Spleen (tissue), 11 donors: ENCODE measurements around the gene PRKCE. TPM values are rescaled to one million over a fixed set of nuclear protein-coding genes. Genes with fewer than 3 reads are reported as not detected.
"Not testable (repeated sequence)": the region's sequence is repeated elsewhere in the genome, so short reads cannot be mapped to it uniquely, and the experiment has no call there.

ENCODE experiments used
- DNase-seq: peaks from one replicate; pipeline ENCODE4 v3.0.0-alpha.2; 2020
- H3K27ac ChIP-seq, 8 donors: fragments of 200-600 bp; sonication (generic) in 7 of 8; 1 replicate in 4 of 8; 2 replicates in 4 of 8; pipeline versions ENCODE4 v1.5.0 to v1.8.0; 2016 to 2021; ENCODE audit warnings: inconsistent platforms in 4 of 8, mild to moderate bottlenecking in 4 of 8, moderate library complexity in 1 of 8
- H3K27me3 ChIP-seq, 7 donors: fragments of 200-600 bp; sonication (generic) in 6 of 7; replicated peaks in 1 of 7; 1 replicate in 4 of 7; 2 replicates in 3 of 7; pipeline versions ENCODE4 v1.5.0 to v1.8.0; 2016 to 2021; ENCODE audit warnings: inconsistent platforms in 3 of 7, mild to moderate bottlenecking in 1 of 7
- H3K36me3 ChIP-seq, 6 donors: fragments of 200-600 bp; sonication (generic) in 5 of 6; 1 replicate in 4 of 6; 2 replicates in 2 of 6; pipeline versions ENCODE4 v1.5.0 to v1.8.0; 2016 to 2021; ENCODE audit warnings: inconsistent platforms in 2 of 6
- H3K4me1 ChIP-seq, 6 donors: fragments of 200-600 bp; sonication (generic) in 5 of 6; 1 replicate in 3 of 6; 2 replicates in 3 of 6; pipeline versions ENCODE4 v1.5.0 to v1.8.0; 2016 to 2021; ENCODE audit warnings: inconsistent platforms in 3 of 6
- H3K4me3 ChIP-seq, 8 donors: fragments of 200-600 bp; sonication (generic) in 7 of 8; 1 replicate in 4 of 8; 2 replicates in 4 of 8; pipeline versions ENCODE4 v1.5.0 to v1.8.0; 2016 to 2021; ENCODE audit warnings: inconsistent platforms in 4 of 8, mild to moderate bottlenecking in 4 of 8, moderate library complexity in 2 of 8
- H3K9me3 ChIP-seq, 8 donors: fragments of 200-600 bp; sonication (generic) in 7 of 8; 1 replicate in 4 of 8; 2 replicates in 4 of 8; pipeline versions ENCODE4 v1.5.0 to v1.8.0; 2016 to 2021; ENCODE audit warnings: inconsistent platforms in 4 of 8
- POLR2A ChIP-seq, 3 donors: fragments of 450-650 bp; IDR thresholded peaks; one replicate each; pipeline ENCODE4 v1.5.1; 2017; ENCODE audit warnings: antibody characterized with exemption in 3 of 3, mild to moderate bottlenecking in 1 of 3
- POLR2AphosphoS5 ChIP-seq, 3 donors: sonication (generic); formaldehyde crosslinking; IDR thresholded peaks; one replicate each; pipeline ENCODE4 v1.5.1; 2017; ENCODE audit warnings: antibody characterized with exemption in 3 of 3
- WGBS, 5 donors: extraction: QIAGEN DNeasy Blood & Tissue Kit in 3 of 5; methylation state at CpG; one replicate each; pipeline versions ENCODE4 v1.1.5 to v1.1.7; 2013 to 2018; 5-methylcytosine and 5-hydroxymethylcytosine counted together
- intact Hi-C: fragments of 100-400 bp; cut with DNase I; formaldehyde crosslinking; loops from one replicate; pipeline ENCODE4 v1.15.0; 2023; ENCODE audit warnings: low total_unique reads
- polyA plus RNA-seq, 3 donors: library from polyadenylated mRNA; stranded (reverse); fragments of 200-250 nt; gene quantifications; one replicate each; pipeline ENCODE4 v1.2.1, GENCODE V29; 2013
- total RNA-seq, 7 donors: library from RNA; depleted of rRNA in 3 of 7; stranded (reverse); fragments of >200 nt in 3 of 7; fragmentation: NEBNext Ultra II Directional in 4 of 7; extraction: Animal tissue kit (Norgen Biotek cat#: 25700) in 4 of 7; gene quantifications; one replicate each; pipeline versions ENCODE4 v1.1.0 to v1.2.1, GENCODE V29; 2016 to 2021
- TF ChIP-seq, protein P1 (sequence below), 11 experiments: fragments of 200-600 bp in 7 of 11; fragments of 450-650 bp in 4 of 11; sonication (generic) in 4 of 11; IDR thresholded peaks in 8 of 11; conservative IDR thresholded peaks in 3 of 11; 1 replicate in 7 of 11; 2 replicates in 4 of 11; pipeline versions ENCODE4 v1.4.0 to v1.8.0; 2016 to 2021; ENCODE audit warnings: antibody characterized with exemption in 11 of 11, inconsistent platforms in 4 of 11, mild to moderate bottlenecking in 1 of 11
- donor health status: healthy with polysubstance abuse.
- donor health status: DM: no; HTN: no; CAD: no; lungs with moderate emphysema.
- donor health status: DM: no; HTN: no; CAD: no.
- donor health status: Bipolar disorder and iron deficiency.
- donor health status: healthy.
- donor health status: DM: no; HTN: no; CAD: no.
- donor health status: DM: yes; HTN: yes; CAD: no.

Gene PRKCE
- total and polyA plus RNA-seq, 10 donors = 2.5 to 43.6 (median 18.8) TPM

DNA sequence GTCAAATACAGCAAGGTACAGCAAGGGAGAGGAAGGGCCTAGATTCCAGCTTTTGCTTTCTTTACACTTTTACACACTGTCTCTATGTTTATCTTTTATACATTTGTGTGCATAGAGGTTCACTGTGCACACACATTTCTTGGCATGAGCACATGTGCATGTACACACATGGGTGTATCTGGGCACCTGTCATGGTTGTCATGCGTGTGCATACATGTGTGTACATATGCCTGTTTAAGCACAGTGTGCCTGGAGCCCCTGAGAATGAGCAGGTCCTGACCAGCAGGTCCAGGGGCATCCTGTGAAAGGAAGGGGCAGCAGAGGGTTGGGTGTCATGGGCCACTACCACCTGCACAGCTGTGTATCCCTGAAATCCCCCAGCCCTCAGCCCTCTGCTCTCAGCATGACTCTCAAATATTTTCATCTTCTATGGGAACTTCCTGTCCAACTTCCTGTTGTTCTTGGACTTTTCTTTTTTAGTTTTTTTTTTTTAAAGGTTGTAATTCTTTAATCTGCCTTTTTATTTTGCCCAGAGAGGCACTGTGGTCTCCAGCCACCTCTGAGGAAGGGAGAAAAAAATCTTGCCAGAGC lies 548.7 kb downstream of the PRKCE start:
- 90 to 100% (median 94%) methylated on average over 1 of the region's 1 CpG for WGBS, 5 donors
- TF ChIP-seq POLR2A (IDR thresholded peaks at IDR 0.05) (no peak), POLR2AphosphoS5 (IDR thresholded peaks at IDR 0.05) (no peak)
- TF ChIP-seq, protein P1, sequence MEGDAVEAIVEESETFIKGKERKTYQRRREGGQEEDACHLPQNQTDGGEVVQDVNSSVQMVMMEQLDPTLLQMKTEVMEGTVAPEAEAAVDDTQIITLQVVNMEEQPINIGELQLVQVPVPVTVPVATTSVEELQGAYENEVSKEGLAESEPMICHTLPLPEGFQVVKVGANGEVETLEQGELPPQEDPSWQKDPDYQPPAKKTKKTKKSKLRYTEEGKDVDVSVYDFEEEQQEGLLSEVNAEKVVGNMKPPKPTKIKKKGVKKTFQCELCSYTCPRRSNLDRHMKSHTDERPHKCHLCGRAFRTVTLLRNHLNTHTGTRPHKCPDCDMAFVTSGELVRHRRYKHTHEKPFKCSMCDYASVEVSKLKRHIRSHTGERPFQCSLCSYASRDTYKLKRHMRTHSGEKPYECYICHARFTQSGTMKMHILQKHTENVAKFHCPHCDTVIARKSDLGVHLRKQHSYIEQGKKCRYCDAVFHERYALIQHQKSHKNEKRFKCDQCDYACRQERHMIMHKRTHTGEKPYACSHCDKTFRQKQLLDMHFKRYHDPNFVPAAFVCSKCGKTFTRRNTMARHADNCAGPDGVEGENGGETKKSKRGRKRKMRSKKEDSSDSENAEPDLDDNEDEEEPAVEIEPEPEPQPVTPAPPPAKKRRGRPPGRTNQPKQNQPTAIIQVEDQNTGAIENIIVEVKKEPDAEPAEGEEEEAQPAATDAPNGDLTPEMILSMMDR (IDR thresholded peaks at IDR 0.05 in 8 of 11, conservative IDR thresholded peaks at IDR 0.05 in 3 of 11) = no peak
- peak overlapping the region in 7 of 8 donors; percentile 22 to 72 (median 63) for H3K27ac ChIP-seq
- H3K9me3 ChIP-seq = no peaks in the 10 kb centered on the region
- no peaks in the 10 kb centered on the region for H3K27me3 ChIP-seq
- intact Hi-C loops = no loop called here
- no peaks in the 10 kb centered on the region for H3K36me3 ChIP-seq
- H3K4me1 ChIP-seq = peaks cover 6 to 46% (median 19%) of the 10 kb centered on the region in 6 donors
- DNase-seq = no peak
- no peak overlapping the region for H3K4me3 ChIP-seq

DNA sequence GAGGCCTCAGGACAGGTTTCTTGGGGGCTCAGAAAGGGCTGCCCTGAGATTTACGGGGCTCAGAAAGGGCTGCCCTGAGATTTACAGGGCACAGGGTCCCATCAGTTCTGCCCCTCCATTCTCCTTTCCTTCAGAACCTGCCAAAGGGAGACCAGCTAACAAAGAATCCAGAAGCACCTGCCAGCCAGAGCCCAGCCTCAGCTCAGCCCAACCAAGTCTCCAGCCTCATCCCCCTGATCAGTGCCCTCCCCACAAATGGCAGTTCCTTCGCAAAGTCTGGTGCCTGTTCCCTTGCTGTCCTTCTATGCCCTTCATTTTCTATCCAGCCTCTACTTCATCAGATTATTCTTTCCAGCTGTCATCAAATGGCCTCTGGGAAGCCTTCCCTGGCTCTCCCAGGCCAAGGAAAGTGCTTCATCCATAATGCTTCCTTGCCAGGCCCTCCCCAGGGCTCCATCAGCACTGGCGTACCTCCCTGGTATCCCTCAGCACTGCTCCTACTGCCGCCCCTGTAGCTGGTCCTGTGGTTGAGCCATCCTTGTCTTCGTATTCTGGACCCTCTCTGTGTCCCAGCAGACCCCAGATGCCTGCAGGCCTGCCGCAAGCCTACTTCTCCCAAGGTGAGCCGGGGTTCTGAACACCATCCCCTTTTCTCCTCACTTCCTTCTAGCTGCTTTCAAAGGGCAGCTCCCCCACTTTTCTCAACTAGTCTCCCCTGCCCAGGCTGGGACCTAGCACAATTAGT lies 549.6 kb downstream of the PRKCE start:
- TF ChIP-seq POLR2A (IDR thresholded peaks at IDR 0.05) = no peak
- no peak for TF ChIP-seq POLR2AphosphoS5 (IDR thresholded peaks at IDR 0.05)
- TF ChIP-seq, protein P1 (IDR thresholded peaks at IDR 0.05 in 8 of 11, conservative IDR thresholded peaks at IDR 0.05 in 3 of 11) = no peak
- Histone ChIP-seq H3K9me3 (no peaks in the 10 kb centered on the region), H3K36me3 (no peaks in the 10 kb centered on the region), H3K4me3 (no peak overlapping the region), H3K27me3 (no peaks in the 10 kb centered on the region), H3K27ac (peak overlapping the region in 7 of 8 donors; percentile 22 to 72 (median 63)), H3K4me1 (peaks cover 6 to 46% (median 19%) of the 10 kb centered on the region in 6 donors)
- DNase-seq = no peak
- WGBS, 5 donors = 92 to 98% (median 94%) methylated on average over 7 of the region's 7 CpGs
- intact Hi-C loops = no loop called here

DNA sequence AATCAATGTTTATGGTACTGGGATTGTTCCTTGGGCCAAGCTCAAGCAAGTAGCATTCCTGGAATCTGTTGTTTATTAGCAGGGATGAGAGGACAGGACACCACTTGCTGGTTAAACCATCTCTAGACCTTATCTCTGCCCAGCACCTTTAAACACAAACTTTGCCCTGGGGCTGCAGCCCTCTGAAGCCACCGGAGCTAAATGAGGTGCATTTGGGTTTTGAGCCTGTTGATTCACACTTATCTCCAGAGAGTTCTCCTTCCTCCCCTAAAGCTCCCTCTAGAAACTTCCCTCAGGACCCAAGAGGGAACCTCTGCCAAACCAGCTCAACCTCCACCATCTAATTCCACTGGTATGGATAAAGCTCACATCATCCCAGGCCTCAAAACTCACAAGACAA lies 551.0 kb downstream of the PRKCE start:
- intact Hi-C loops = no loop called here
- Histone ChIP-seq H3K9me3 (peaks cover 0 to 1% (median 0%) of the 10 kb centered on the region in 8 donors), H3K27me3 (no peaks in the 10 kb centered on the region), H3K4me1 (peaks cover 3 to 37% (median 18%) of the 10 kb centered on the region in 6 donors), H3K27ac (no peak overlapping the region), H3K4me3 (no peak overlapping the region), H3K36me3 (no peaks in the 10 kb centered on the region)
- DNase-seq = no peak
- TF ChIP-seq POLR2A (IDR thresholded peaks at IDR 0.05) (no peak), POLR2AphosphoS5 (IDR thresholded peaks at IDR 0.05) (no peak)
- TF ChIP-seq, protein P1 (IDR thresholded peaks at IDR 0.05 in 8 of 11, conservative IDR thresholded peaks at IDR 0.05 in 3 of 11) = no peak
- 71 to 100% (median 87%) methylated on average over 1 of the region's 1 CpG for WGBS, 5 donors

DNA sequence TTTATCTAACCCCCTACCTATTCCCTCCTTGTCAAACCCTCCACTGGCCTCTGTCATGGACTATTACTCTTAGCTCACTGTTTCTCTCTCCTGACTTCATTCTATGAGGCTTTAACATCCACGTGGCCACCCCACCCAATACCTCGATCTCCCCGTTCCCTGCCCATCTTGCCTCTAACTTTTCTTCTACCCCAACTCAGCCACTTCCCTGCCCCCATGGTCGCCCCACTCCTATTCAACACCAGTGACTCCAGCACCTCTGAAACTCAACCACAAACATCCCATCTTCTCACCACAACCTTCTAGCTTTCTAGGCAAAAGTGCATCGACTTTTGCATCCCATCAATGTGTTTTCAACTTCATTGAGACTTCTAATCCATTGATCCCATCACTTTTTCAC lies 551.5 kb downstream of the PRKCE start:
- no peaks in the 10 kb centered on the region for H3K36me3 ChIP-seq
- H3K27ac ChIP-seq = no peak overlapping the region
- TF ChIP-seq POLR2AphosphoS5 (IDR thresholded peaks at IDR 0.05) = no peak
- no peak for TF ChIP-seq POLR2A (IDR thresholded peaks at IDR 0.05)
- TF ChIP-seq, protein P1 (IDR thresholded peaks at IDR 0.05 in 8 of 11, conservative IDR thresholded peaks at IDR 0.05 in 3 of 11) = no peak
- DNase-seq = no peak
- peaks cover 0 to 7% (median 0%) of the 10 kb centered on the region in 8 donors for H3K9me3 ChIP-seq
- H3K4me1 ChIP-seq = peaks cover 3 to 32% (median 16%) of the 10 kb centered on the region in 6 donors
- 80 to 90% (median 87%) methylated on average over 5 of the region's 5 CpGs for WGBS, 5 donors
- H3K4me3 ChIP-seq = no peak overlapping the region
- intact Hi-C loops = no loop called here
- H3K27me3 ChIP-seq = no peaks in the 10 kb centered on the region

DNA sequence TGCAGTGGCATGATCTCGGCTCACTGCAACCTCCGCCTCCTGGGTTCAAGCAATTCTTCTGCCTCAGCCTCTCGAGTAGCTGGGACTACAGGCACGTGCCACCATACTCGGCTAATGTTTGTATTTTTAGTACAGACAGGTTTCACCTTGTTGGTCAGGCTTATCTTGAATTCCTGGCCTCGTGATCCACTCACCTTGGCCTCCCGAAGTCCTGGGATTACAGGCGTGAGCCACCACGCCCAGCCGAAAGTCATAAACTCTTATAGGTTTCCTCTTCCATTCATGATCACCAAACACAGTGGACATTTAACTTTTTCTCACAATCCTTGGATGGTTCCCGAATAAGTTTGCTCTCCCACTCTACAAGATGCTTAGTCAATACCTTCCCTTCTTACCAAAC lies 552.2 kb downstream of the PRKCE start:
- Histone ChIP-seq H3K4me1 (peaks cover 3 to 26% (median 13%) of the 10 kb centered on the region in 6 donors), H3K9me3 (peaks cover 0 to 13% (median 6%) of the 10 kb centered on the region in 8 donors)
- DNase-seq, H3K27ac ChIP-seq, H3K4me3 ChIP-seq, H3K36me3 ChIP-seq, H3K27me3 ChIP-seq, intact Hi-C loops: not testable (repeated sequence)
- 88 to 96% (median 91%) methylated on average over 11 of the region's 11 CpGs for WGBS, 5 donors
